Glomerular visceral epithelial cell (primary cell): ENCODE results near the gene WWP2.
A peak's percentile ranks its signal among the peaks of the same experiment; 100 is the strongest.
"Not testable (repeated sequence)": the region's sequence is repeated elsewhere in the genome, so short reads cannot be mapped to it uniquely, and the experiment has no call there.

ENCODE experiments used
- DNase-seq: peaks from one replicate; pipeline ENCODE4 v3.0.0-alpha.2; 2016; ENCODE audit errors: extremely low spot score

Gene WWP2

GRCh38 chr16:69794486-69794885 is 32.4 kb downstream of the WWP2 start:
- DNase-seq: no peak

- DNase-seq: peak; percentile 59
These were observed 34.4 kb downstream of the WWP2 start for GRCh38 chr16:69796285-69797118.

DNA sequence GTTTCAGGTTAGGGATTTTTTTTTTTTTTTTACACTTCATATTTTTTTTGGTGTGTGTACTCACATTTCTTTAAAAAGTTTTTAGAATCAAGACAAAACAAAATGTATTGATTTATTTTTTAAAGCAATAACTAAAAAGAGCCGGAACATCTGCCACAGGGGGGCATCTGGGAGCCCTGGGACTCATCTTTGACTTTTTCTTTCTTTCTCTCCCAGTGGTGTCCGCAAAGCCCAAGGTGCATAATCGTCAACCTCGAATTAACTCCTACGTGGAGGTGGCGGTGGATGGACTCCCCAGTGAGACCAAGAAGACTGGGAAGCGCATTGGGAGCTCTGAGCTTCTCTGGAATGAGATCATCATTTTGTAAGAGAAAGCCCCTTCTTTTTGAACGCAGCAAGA is 36.3 kb downstream of the WWP2 start:
- DNase-seq: no peak

GRCh38 chr16:69799611-69800031 is 37.5 kb downstream of the WWP2 start:
- DNase-seq: no peak

GRCh38 chr16:69804297-69804696 is 42.2 kb downstream of the WWP2 start:
- DNase-seq: no peak

DNA sequence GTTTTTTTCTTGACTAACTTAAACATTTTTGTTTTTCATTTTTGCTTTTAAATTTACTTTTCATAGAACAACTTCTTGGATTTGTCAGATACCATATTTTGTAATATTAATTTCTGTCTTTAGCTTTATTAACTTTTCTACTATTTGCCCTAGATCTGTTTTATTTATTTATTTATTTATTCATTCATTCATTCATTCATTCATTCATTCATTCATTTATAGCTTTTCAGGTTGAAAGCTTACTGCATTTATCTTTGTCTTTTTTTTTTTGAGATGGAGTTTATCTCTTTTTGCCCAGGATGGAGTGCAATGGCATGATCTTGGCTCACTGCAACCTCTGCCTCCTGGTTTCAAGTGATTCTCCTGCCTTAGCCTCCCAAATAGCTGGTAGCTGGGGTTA is 44.6 kb downstream of the WWP2 start:
- DNase-seq: not testable (repeated sequence)

DNA sequence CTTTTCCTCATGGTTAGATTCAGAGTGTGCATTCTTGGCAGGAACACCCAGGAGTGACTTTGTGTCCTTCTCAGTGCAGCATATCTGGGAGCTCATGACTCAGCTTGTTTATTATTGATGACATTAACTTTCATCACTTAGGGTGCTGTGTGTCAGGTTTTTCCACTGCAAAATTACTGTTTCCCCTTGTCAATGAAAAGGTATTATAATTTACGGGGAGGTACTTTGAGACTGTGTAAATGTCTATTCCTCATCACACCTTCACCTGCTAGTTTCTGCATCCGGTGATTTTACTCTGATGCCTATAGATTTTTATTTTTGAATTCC is 50.5 kb downstream of the WWP2 start:
- DNase-seq: no peak

GRCh38 chr16:69814078-69814477 is 51.9 kb downstream of the WWP2 start:
- no peak for DNase-seq

DNA sequence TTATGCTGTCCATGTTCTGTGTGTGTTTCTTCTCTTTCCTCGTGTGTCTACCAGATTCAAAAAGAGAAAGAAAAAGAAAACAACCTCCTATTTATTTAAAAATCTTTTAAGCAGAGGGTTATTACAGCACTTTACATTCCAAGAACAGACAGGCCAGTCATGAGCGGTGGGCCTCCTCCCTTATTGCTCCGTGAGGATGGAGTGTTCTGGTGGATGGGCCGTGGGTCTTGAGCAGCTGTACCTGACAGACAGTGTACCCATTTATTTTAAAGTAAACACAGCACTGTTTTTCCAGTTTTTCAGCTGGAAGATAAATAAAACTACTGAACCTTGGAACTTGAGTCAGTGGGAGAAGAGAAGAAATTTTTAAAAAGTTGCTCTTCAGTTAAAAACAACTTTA is 52.4 kb downstream of the WWP2 start:
- DNase-seq: no peak

GRCh38 chr16:69815216-69815883 is 53.2 kb downstream of the WWP2 start:
- not testable (repeated sequence) for DNase-seq

GRCh38 chr16:69816996-69817395 is 54.9 kb downstream of the WWP2 start:
- no peak for DNase-seq

GRCh38 chr16:69818891-69819545 is 56.9 kb downstream of the WWP2 start:
- DNase-seq: no peak

DNA sequence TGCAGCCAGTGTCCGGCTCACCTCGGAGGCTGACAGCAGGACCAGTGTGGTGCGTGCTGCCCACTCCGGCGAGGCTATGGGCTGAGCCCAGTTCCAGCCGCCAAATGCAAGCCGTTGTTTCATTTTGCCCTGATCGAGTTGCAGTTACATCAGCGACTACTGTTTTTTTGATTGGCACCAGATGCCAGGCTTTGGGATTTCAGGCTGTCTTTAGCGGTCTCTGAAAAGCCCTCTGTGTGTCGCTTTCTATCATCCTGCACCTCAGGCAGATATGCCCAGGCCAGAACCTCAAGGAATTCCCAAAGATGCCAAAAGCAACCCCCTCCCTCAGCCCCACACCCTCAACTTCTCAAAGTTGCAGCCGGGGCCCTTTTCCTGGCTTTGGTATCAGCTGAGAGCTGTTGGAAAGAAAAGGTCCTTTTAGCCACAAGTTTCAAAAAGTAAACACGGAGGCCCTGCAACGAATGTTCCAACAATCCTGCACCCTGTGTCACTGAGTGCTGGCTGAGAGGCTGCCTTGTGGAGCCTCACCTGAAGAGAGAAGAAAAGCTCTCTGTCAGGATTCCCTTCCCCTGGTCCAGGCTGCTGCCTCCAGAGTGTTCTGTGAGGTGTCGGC is 58.9 kb downstream of the WWP2 start:
- no peak for DNase-seq

- no peak for DNase-seq
These were observed 59.7 kb downstream of the WWP2 start for GRCh38 chr16:69821844-69822173.

DNA sequence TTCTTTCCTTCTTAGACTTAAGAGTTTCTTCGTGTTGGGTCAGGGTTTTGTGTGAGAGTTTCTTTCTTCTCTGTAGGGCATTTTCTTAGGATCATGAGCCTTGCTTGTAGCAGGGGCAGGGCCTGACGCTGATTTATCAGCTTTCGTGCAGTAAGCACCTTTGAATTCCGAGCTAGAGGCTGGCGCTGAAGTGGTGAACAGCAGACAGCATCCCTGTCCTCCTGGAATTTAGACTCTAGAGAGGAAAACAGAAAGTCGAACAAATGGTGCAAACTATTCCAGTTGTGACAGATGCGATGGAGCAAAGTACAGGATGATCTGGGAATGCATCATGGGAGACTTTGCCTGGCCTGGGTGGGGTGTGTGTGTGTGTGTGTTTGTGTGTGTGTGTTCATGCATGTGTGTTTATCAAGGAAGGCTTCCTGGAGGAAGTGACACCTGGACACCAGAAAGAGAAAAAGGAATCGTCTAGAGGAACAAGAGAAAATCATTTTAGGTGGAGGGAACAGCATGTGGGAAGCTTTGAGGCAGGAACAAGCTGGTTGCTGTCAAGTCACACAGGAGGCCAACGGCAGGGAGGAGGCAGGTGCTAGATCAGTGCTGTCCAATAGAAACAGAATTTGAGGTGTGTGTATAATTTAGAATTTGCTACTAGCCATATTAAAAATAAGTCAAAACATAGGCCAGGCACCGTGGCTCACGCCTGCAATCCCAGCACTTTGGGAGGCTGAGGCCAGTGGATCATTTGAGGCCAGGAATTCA is 60.2 kb downstream of the WWP2 start:
- no peak for DNase-seq

- DNase-seq: no peak
These were observed 61.9 kb downstream of the WWP2 start for GRCh38 chr16:69823831-69824563.

GRCh38 chr16:69824564-69825142 is 62.5 kb downstream of the WWP2 start:
- DNase-seq: not testable (repeated sequence)

GRCh38 chr16:69827524-69827923 is 65.4 kb downstream of the WWP2 start:
- DNase-seq: no peak

DNA sequence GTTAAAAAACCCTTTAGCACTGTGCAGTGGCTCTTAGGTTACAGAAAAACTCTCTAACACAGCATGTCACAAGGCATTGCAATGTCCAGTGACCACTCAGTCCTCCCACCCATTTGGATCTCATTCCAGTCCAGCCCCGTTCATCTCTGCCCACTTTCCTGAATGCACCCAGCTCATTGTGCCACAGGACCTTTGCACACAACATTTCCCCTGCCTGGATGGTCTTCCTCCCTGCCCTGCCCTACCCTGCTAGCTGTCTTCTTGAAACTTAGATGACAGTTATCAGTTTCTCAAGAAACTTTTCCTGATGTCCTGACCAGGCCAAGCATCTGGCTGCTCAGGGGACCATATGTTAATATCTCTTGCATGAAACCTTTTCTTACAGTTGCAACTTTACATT is 67.2 kb downstream of the WWP2 start:
- no peak for DNase-seq

DNA sequence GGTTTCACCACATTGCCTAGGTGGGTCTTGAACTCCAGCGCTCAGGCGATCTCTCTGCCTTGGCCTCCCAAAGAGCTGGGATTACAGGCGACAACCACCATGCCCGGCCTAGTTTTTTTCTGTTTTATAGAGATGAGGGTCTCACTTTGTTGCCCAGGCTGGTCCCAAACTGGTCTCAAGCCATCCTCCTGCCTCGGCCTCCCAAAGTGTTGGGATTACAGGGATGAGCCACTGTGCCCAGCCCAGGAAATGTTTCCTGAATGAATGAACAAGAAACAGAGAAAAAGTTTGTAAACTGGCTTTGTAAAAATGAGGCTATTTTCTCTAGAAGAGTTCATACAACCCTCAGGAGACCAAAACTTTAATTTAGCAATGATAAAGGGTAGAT is 68.0 kb downstream of the WWP2 start:
- no peak for DNase-seq
